ENCODE measurements around the gene TMPRSS13. TPM values are rescaled to one million over a fixed set of nuclear protein-coding genes. Genes with fewer than 3 reads are reported as not detected.

Gene TMPRSS13
- total and polyA plus RNA-seq, 9 of the 15 experiments (the other 6 are each of a cell fraction or from before 2014, with no cell fraction given), result 0.11 to 0.29 (median 0.15) TPM

- in situ Hi-C loops (cut with MboI) (no loop called here), intact Hi-C loops (cut with micrococcal nuclease) (no loop called here)
- ATAC-seq (no peak), FAIRE-seq (no peak), DNase-seq (ENCODE audit: extremely low read depth in 1 of 4, low spot score in 3 of 4) (no peak)
- Histone ChIP-seq H3K4me3 (no peak overlapping the region), H3K27ac (ENCODE audit: extremely low read depth, low read depth, low read length) (no peak overlapping the region), H3K4me1 (replicated peaks in 1 of 2; ENCODE audit: control insufficient read depth in 2 of 2, insufficient read depth in 2 of 2, low read length in 2 of 2) (no peaks in the 10 kb centered on the region), H3K36me3 (ENCODE audit: control insufficient read depth, insufficient read depth, low read length) (no peaks in the 10 kb centered on the region), H3K9me1 (ENCODE audit: control insufficient read depth, insufficient read depth, low read length) (no peaks in the 10 kb centered on the region), H3K4me2 (ENCODE audit: insufficient read depth, low read length) (no peak overlapping the region), H3K27me3 (ENCODE audit: control insufficient read depth in 2 of 2, insufficient read depth in 2 of 2, low read length in 2 of 2) (peaks cover 17 to 49% of the 10 kb centered on the region in 2 experiments; a peak in 4 of 5 replicates), H3K79me2 (ENCODE audit: control insufficient read depth, insufficient read depth, low read length) (no peaks in the 10 kb centered on the region), H2AFZ (ENCODE audit: low read depth, low read length) (no peak overlapping the region), H4K20me1 (replicated peaks; ENCODE audit: control insufficient read depth, insufficient read depth, low read length) (0 out of 2 replicates have a peak, but pooled peaks cover 3% of the 10 kb centered on the region), H3K9ac (ENCODE audit: insufficient read depth in 1 of 2, low read depth in 2 of 2, low read length in 2 of 2) (no peak overlapping the region), H3K9me3 (replicated peaks; ENCODE audit: control insufficient read depth, insufficient read depth, low read depth, low read length) (peaks cover 3% of the 10 kb centered on the region; the same call in 1 of the 2 replicates)
- ChIA-PET POLR2A (no interaction called here), CTCF (ENCODE audit: low intra/inter-chr PET ratio) (no interaction called here)
- 3% methylated on average over 13 of the region's 13 CpGs for WGBS (ENCODE audit: insufficient coverage, low coverage, missing lambda C conversion rate)
- TF ChIP-seq YBX1 (IDR thresholded peaks at IDR 0.05), result no peak
- BruUV-seq (replicated peaks), result no TSS peak
Measured at GRCh38 chr11:117855912-117856651, 73.1 kb downstream of the TMPRSS13 start.

- 1% methylated on average over 10 of the region's 12 CpGs for WGBS (ENCODE audit: insufficient coverage, low coverage, missing lambda C conversion rate)
- no peak for ATAC-seq
- H3K27ac ChIP-seq (ENCODE audit: extremely low read depth, low read depth, low read length), result no peak overlapping the region
- H3K9me3 ChIP-seq (replicated peaks; ENCODE audit: control insufficient read depth, insufficient read depth, low read depth, low read length), result peaks cover 3% of the 10 kb centered on the region; the same call in 1 of the 2 replicates
- peaks cover 14 to 41% of the 10 kb centered on the region in 2 experiments; a peak in 4 of 5 replicates for H3K27me3 ChIP-seq (ENCODE audit: control insufficient read depth in 2 of 2, insufficient read depth in 2 of 2, low read length in 2 of 2)
- H3K4me1 ChIP-seq (replicated peaks in 1 of 2; ENCODE audit: control insufficient read depth in 2 of 2, insufficient read depth in 2 of 2, low read length in 2 of 2), result no peaks in the 10 kb centered on the region
- H3K4me3 ChIP-seq, result no peak overlapping the region
- BruUV-seq (replicated peaks), result no TSS peak
- ChIA-PET CTCF (ENCODE audit: low intra/inter-chr PET ratio) (no interaction called here), POLR2A (interaction anchor here (0.5 kb wide), 1 partner anchor 254 kb away, joined by 3 read pairs; no protein-coding TSS in a partner anchor)
- H3K9me1 ChIP-seq (ENCODE audit: control insufficient read depth, insufficient read depth, low read length), result no peaks in the 10 kb centered on the region
- H2AFZ ChIP-seq (ENCODE audit: low read depth, low read length), result no peak overlapping the region
- H3K36me3 ChIP-seq (ENCODE audit: control insufficient read depth, insufficient read depth, low read length), result no peaks in the 10 kb centered on the region
- in situ Hi-C loops (cut with MboI), result no loop called here
- no peak overlapping the region for H3K9ac ChIP-seq (ENCODE audit: insufficient read depth in 1 of 2, low read depth in 2 of 2, low read length in 2 of 2)
- no peak for DNase-seq (ENCODE audit: extremely low read depth in 1 of 4, low spot score in 3 of 4)
- intact Hi-C loops (cut with micrococcal nuclease), result no loop called here
- no peak overlapping the region for H3K4me2 ChIP-seq (ENCODE audit: insufficient read depth, low read length)
- H4K20me1 ChIP-seq (replicated peaks; ENCODE audit: control insufficient read depth, insufficient read depth, low read length), result 0 out of 2 replicates have a peak, but pooled peaks cover 3% of the 10 kb centered on the region
- no peaks in the 10 kb centered on the region for H3K79me2 ChIP-seq (ENCODE audit: control insufficient read depth, insufficient read depth, low read length)
- no peak for FAIRE-seq
- TF ChIP-seq FOXK2 (conservative IDR thresholded peaks at IDR 0.05 in 1 of 2, IDR thresholded peaks at IDR 0.05 in 1 of 2; ENCODE audit: low read depth in 2 of 2), result no peak
- TF ChIP-seq MBD1 (CRISPR knock-in tag; IDR thresholded peaks at IDR 0.05), result no peak
- no peak for TF ChIP-seq ZNF184 (CRISPR knock-in tag; IDR thresholded peaks at IDR 0.05)
- TF ChIP-seq SNRNP70 (optimal IDR thresholded peaks at IDR 0.05; ENCODE audit: low read depth, low read length), result no peak
- TF ChIP-seq MAFG (tag; conservative IDR thresholded peaks at IDR 0.05), result no peak
- TF ChIP-seq ZBTB12 (CRISPR knock-in tag; IDR thresholded peaks at IDR 0.05), result no peak
- TF ChIP-seq POLR2A (conservative IDR thresholded peaks at IDR 0.05), result no peak
- TF ChIP-seq HDAC8 (tag; IDR thresholded peaks at IDR 0.05), result no peak
- no peak for TF ChIP-seq ZNF57 (CRISPR knock-in tag; IDR thresholded peaks at IDR 0.05)
- TF ChIP-seq HNRNPLL (IDR thresholded peaks at IDR 0.05; ENCODE audit: low read depth, low read length, poor library complexity, severe bottlenecking), result no peak
- TF ChIP-seq DACH1 (IDR thresholded peaks at IDR 0.05; ENCODE audit: partially characterized antibody), result no peak
- TF ChIP-seq ILF3 (IDR thresholded peaks at IDR 0.05; ENCODE audit: borderline replicate concordance), result no peak
Measured at GRCh38 chr11:117855186-117855845, 73.9 kb downstream of the TMPRSS13 start.

Measured in K562 (cell line).